ENCODE data around the gene C13orf46.
"Not testable (repeated sequence)": the region's sequence is repeated elsewhere in the genome, so short reads cannot be mapped to it uniquely, and the experiment has no call there.

Gene C13orf46

GRCh38 chr13:113991676-113992179 lies 17.9 kb upstream of the C13orf46 start:
- no peak overlapping the region for H3K4me3 ChIP-seq (ENCODE audit: control insufficient read depth, low read depth, low read length)
- DNase-seq (ENCODE audit: low read depth) = no peak
- TF ChIP-seq CTCF (conservative IDR thresholded peaks at IDR 0.05; ENCODE audit: control insufficient read depth, insufficient read depth, low read depth, low read length) = no peak

GRCh38 chr13:113991191-113991669 lies 17.4 kb upstream of the C13orf46 start:
- TF ChIP-seq CTCF (conservative IDR thresholded peaks at IDR 0.05; ENCODE audit: control insufficient read depth, insufficient read depth, low read depth, low read length) = no peak
- H3K4me3 ChIP-seq (ENCODE audit: control insufficient read depth, low read depth, low read length) = no peak overlapping the region
- DNase-seq (ENCODE audit: low read depth) = no peak

GRCh38 chr13:113990321-113990837 lies 16.5 kb upstream of the C13orf46 start:
- no peak for DNase-seq (ENCODE audit: low read depth)
- no peak overlapping the region for H3K4me3 ChIP-seq (ENCODE audit: control insufficient read depth, low read depth, low read length)
- no peak for TF ChIP-seq CTCF (conservative IDR thresholded peaks at IDR 0.05; ENCODE audit: control insufficient read depth, insufficient read depth, low read depth, low read length)

- H3K4me3 ChIP-seq (ENCODE audit: control insufficient read depth, low read depth, low read length) = no peak overlapping the region
- no peak for TF ChIP-seq CTCF (conservative IDR thresholded peaks at IDR 0.05; ENCODE audit: control insufficient read depth, insufficient read depth, low read depth, low read length)
- DNase-seq (ENCODE audit: low read depth) = no peak
Observed at GRCh38 chr13:113989585-113990300, 15.9 kb upstream of the C13orf46 start.

- H3K4me3 ChIP-seq (ENCODE audit: control insufficient read depth, low read depth, low read length); DNase-seq (ENCODE audit: low read depth): not testable (repeated sequence)
Observed at GRCh38 chr13:113988859-113989258, 15.0 kb upstream of the C13orf46 start.

- no peak for TF ChIP-seq CTCF (conservative IDR thresholded peaks at IDR 0.05; ENCODE audit: control insufficient read depth, insufficient read depth, low read depth, low read length)
- DNase-seq (ENCODE audit: low read depth) = no peak
Observed at GRCh38 chr13:113982296-113982661, 8.4 kb upstream of the C13orf46 start.

GRCh38 chr13:113981611-113982295 lies 7.9 kb upstream of the C13orf46 start:
- H3K4me3 ChIP-seq (ENCODE audit: control insufficient read depth, low read depth, low read length) = no peak overlapping the region
- no peak for TF ChIP-seq CTCF (conservative IDR thresholded peaks at IDR 0.05; ENCODE audit: control insufficient read depth, insufficient read depth, low read depth, low read length)
- DNase-seq (ENCODE audit: low read depth) = no peak

More at GRCh38 chr13:113982296-113982661, 8.4 kb upstream of the C13orf46 start:
- no peak overlapping the region for H3K4me3 ChIP-seq (ENCODE audit: control insufficient read depth, low read depth, low read length)

Data from fibroblast of mammary gland (primary cell).